Measurements from ENCODE around the gene ANKRD28.
A peak's percentile ranks its signal among the peaks of the same experiment; 100 is the strongest.
"Not testable (repeated sequence)": the region's sequence is repeated elsewhere in the genome, so short reads cannot be mapped to it uniquely, and the experiment has no call there.

ANKRD28 gene

GRCh38 chr3:15797642-15798303 lies at the start of gene ANKRD28:
Gene ANKRD28 (minus strand): TSS chr3:15797979. CDS start chr3:15796521, 1,458 bp downstream.
- no peak for DNase-seq (ENCODE audit: low spot score in 2 of 2)
- H3K27me3 Mint-ChIP-seq: no peaks in the 10 kb centered on the region
- peaks cover 25% of the 10 kb centered on the region for H3K4me1 Mint-ChIP-seq
- H3K27ac Mint-ChIP-seq: peak within 1 kb of the TSS; percentile 93
- peak; percentile 26 for ATAC-seq (ENCODE audit: low read depth)
- H3K9me3 Mint-ChIP-seq: no peaks in the 10 kb centered on the region
- H3K4me3 Mint-ChIP-seq: peak within 1 kb of the TSS; percentile 37
- peaks cover 2% of the 10 kb centered on the region for H3K36me3 Mint-ChIP-seq

GRCh38 chr3:15847239-15847638 lies 49.5 kb upstream of the ANKRD28 start:
- peaks cover 24% of the 10 kb centered on the region for H3K36me3 Mint-ChIP-seq
- H3K9me3 Mint-ChIP-seq: peaks cover 1% of the 10 kb centered on the region
- peaks cover 36% of the 10 kb centered on the region for H3K4me1 Mint-ChIP-seq
- H3K4me3 Mint-ChIP-seq: no peak overlapping the region
- ATAC-seq (ENCODE audit: low read depth): no peak
- no peak for DNase-seq (ENCODE audit: low spot score in 2 of 2)
- H3K27ac Mint-ChIP-seq: peak overlapping the region; percentile 15
- no peaks in the 10 kb centered on the region for H3K27me3 Mint-ChIP-seq

GRCh38 chr3:15846606-15847005 lies 48.8 kb upstream of the ANKRD28 start:
- DNase-seq (ENCODE audit: low spot score in 2 of 2): no peak
- peaks cover 22% of the 10 kb centered on the region for H3K36me3 Mint-ChIP-seq
- no peak overlapping the region for H3K27ac Mint-ChIP-seq
- no peaks in the 10 kb centered on the region for H3K27me3 Mint-ChIP-seq
- H3K9me3 Mint-ChIP-seq: no peaks in the 10 kb centered on the region
- no peak overlapping the region for H3K4me3 Mint-ChIP-seq
- ATAC-seq (ENCODE audit: low read depth): no peak
- H3K4me1 Mint-ChIP-seq: peaks cover 36% of the 10 kb centered on the region

- H3K36me3 Mint-ChIP-seq: peaks cover 26% of the 10 kb centered on the region
- H3K9me3 Mint-ChIP-seq: peaks cover 4% of the 10 kb centered on the region
- peaks cover 33% of the 10 kb centered on the region for H3K4me1 Mint-ChIP-seq
- no peaks in the 10 kb centered on the region for H3K27me3 Mint-ChIP-seq
- no peak for ATAC-seq (ENCODE audit: low read depth)
- no peak for DNase-seq (ENCODE audit: low spot score in 2 of 2)
- H3K27ac Mint-ChIP-seq: no peak overlapping the region
- no peak overlapping the region for H3K4me3 Mint-ChIP-seq
These were observed 47.7 kb upstream of the ANKRD28 start for GRCh38 chr3:15845475-15845874.

GRCh38 chr3:15844889-15845288 lies 47.1 kb upstream of the ANKRD28 start:
- Mint-ChIP-seq H3K36me3 (peaks cover 31% of the 10 kb centered on the region), H3K27ac (no peak overlapping the region), H3K9me3 (peaks cover 9% of the 10 kb centered on the region), H3K27me3 (no peaks in the 10 kb centered on the region), H3K4me3 (no peak overlapping the region), H3K4me1 (peaks cover 38% of the 10 kb centered on the region)
- DNase-seq (ENCODE audit: low spot score in 2 of 2) (no peak), ATAC-seq (ENCODE audit: low read depth) (no peak)

- Mint-ChIP-seq H3K36me3 (peaks cover 40% of the 10 kb centered on the region), H3K4me1 (peaks cover 41% of the 10 kb centered on the region), H3K9me3 (peaks cover 17% of the 10 kb centered on the region)
- not testable (repeated sequence) for DNase-seq (ENCODE audit: low spot score in 2 of 2); H3K27ac Mint-ChIP-seq; H3K4me3 Mint-ChIP-seq; ATAC-seq (ENCODE audit: low read depth); H3K27me3 Mint-ChIP-seq
These were observed 43.6 kb upstream of the ANKRD28 start for GRCh38 chr3:15841091-15841973.

DNA sequence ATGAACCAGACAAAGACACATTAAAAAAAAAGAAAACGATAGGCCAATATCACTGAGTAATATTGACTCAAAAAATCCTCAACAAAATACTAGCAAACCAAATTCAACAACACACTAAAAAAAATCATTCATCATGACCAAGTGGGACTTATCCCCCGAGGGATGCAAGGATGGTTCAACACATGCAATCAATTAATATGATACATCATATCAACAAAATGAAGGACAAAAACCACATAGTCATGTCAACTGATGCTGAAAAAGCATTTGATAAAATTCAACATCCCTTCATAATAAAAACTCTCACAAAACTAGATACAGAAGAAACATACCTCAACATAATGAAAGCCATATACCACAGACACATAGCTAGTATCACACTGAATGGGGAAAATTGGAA lies 41.8 kb upstream of the ANKRD28 start:
- Mint-ChIP-seq H3K9me3 (peaks cover 17% of the 10 kb centered on the region), H3K4me3 (no peak overlapping the region)

DNA sequence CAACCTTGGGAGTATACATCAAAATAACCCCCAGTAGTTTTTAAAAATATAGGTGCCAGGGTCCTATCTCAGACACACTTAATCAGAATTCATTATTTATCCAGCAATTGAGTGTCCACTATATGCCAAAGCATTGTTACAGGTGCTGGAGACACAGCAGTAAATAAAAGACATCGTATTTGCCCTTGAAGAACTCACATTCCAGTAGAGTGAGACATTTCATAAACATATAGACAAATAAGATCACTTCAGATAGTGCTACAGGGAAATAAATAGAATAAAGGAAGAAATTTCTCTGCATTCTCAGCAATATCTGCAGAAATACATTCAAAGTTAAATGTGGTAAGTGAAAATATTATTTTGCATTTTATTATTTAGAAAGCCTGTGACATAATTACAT lies 34.1 kb upstream of the ANKRD28 start:
- Mint-ChIP-seq H3K27ac (no peak overlapping the region), H3K27me3 (no peaks in the 10 kb centered on the region), H3K9me3 (no peaks in the 10 kb centered on the region), H3K36me3 (no peaks in the 10 kb centered on the region), H3K4me1 (peaks cover 23% of the 10 kb centered on the region), H3K4me3 (no peak overlapping the region)
- no peak for DNase-seq (ENCODE audit: low spot score in 2 of 2)
- ATAC-seq (ENCODE audit: low read depth): no peak

More for the DNA sequence above, 41.8 kb upstream of the ANKRD28 start:
- Mint-ChIP-seq H3K27me3 (no peaks in the 10 kb centered on the region), H3K4me1 (peaks cover 32% of the 10 kb centered on the region), H3K36me3 (peaks cover 34% of the 10 kb centered on the region), H3K27ac (no peak overlapping the region)
- ATAC-seq (ENCODE audit: low read depth) (no peak), DNase-seq (ENCODE audit: low spot score in 2 of 2) (no peak)

DNA sequence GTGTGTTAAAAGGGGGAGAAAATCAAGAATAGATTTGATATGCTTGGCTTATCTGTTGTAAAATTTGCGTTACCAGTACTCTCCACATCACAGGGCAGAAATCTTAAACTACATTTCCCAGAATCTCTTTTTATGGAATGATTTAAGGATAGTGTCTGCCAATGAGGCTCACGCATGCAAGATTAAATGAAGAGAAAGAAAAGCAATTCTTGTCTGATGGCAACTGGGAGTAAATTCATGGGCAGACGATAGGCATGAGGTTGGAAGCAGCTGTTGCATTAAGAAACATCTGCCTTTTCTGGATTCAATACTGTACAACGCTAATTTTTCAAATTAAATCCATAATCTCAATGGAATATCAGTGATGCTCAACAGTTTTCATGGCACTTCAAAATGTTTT lies 27.2 kb upstream of the ANKRD28 start:
- DNase-seq (ENCODE audit: low spot score in 2 of 2) (no peak), ATAC-seq (ENCODE audit: low read depth) (no peak)
- H3K27ac Mint-ChIP-seq: no peak overlapping the region
- H3K36me3 Mint-ChIP-seq: peaks cover 5% of the 10 kb centered on the region
- H3K27me3 Mint-ChIP-seq: no peaks in the 10 kb centered on the region
- no peaks in the 10 kb centered on the region for H3K9me3 Mint-ChIP-seq
- H3K4me1 Mint-ChIP-seq: peaks cover 29% of the 10 kb centered on the region
- no peak overlapping the region for H3K4me3 Mint-ChIP-seq

GRCh38 chr3:15823092-15823491 lies 25.3 kb upstream of the ANKRD28 start:
- H3K36me3 Mint-ChIP-seq: peaks cover 5% of the 10 kb centered on the region
- peaks cover 32% of the 10 kb centered on the region for H3K4me1 Mint-ChIP-seq
- no peaks in the 10 kb centered on the region for H3K27me3 Mint-ChIP-seq
- no peak overlapping the region for H3K4me3 Mint-ChIP-seq
- no peak overlapping the region for H3K27ac Mint-ChIP-seq
- DNase-seq (ENCODE audit: low spot score in 2 of 2): no peak
- no peak for ATAC-seq (ENCODE audit: low read depth)
- H3K9me3 Mint-ChIP-seq: no peaks in the 10 kb centered on the region

- no peak overlapping the region for H3K27ac Mint-ChIP-seq
- H3K27me3 Mint-ChIP-seq: no peaks in the 10 kb centered on the region
- ATAC-seq (ENCODE audit: low read depth) (no peak), DNase-seq (ENCODE audit: low spot score in 2 of 2) (no peak)
- H3K4me1 Mint-ChIP-seq: peaks cover 31% of the 10 kb centered on the region
- H3K36me3 Mint-ChIP-seq: peaks cover 5% of the 10 kb centered on the region
- no peak overlapping the region for H3K4me3 Mint-ChIP-seq
- H3K9me3 Mint-ChIP-seq: no peaks in the 10 kb centered on the region
These were observed 24.5 kb upstream of the ANKRD28 start for GRCh38 chr3:15822281-15822680.

GRCh38 chr3:15820911-15821310 lies 23.1 kb upstream of the ANKRD28 start:
- Mint-ChIP-seq H3K9me3 (no peaks in the 10 kb centered on the region), H3K27ac (no peak overlapping the region), H3K4me3 (no peak overlapping the region), H3K36me3 (peaks cover 5% of the 10 kb centered on the region), H3K4me1 (peaks cover 33% of the 10 kb centered on the region), H3K27me3 (no peaks in the 10 kb centered on the region)
- ATAC-seq (ENCODE audit: low read depth) (no peak), DNase-seq (ENCODE audit: low spot score in 2 of 2) (no peak)

DNA sequence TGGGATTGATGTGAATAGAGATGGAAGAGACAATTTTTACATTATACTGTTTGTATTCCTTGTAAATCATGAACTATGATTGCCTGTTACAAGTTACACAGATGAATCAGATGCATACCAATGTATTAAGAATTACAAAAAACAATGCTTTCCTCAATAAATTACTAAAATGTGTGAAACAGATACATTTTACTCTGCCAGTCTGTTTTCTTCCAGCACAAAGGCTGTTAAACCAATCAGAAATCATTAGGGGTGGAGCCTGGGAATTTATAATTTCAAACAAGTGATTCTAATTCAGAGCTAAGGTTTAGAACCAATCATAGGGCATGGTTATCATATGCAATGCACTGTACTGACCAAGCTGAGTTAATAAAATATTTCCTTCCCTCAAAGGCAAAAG lies 21.8 kb upstream of the ANKRD28 start:
- Mint-ChIP-seq H3K36me3 (peaks cover 3% of the 10 kb centered on the region), H3K4me1 (peaks cover 29% of the 10 kb centered on the region), H3K27me3 (no peaks in the 10 kb centered on the region), H3K27ac (no peak overlapping the region), H3K4me3 (no peak overlapping the region), H3K9me3 (no peaks in the 10 kb centered on the region)
- ATAC-seq (ENCODE audit: low read depth) (no peak), DNase-seq (ENCODE audit: low spot score in 2 of 2) (no peak)

DNA sequence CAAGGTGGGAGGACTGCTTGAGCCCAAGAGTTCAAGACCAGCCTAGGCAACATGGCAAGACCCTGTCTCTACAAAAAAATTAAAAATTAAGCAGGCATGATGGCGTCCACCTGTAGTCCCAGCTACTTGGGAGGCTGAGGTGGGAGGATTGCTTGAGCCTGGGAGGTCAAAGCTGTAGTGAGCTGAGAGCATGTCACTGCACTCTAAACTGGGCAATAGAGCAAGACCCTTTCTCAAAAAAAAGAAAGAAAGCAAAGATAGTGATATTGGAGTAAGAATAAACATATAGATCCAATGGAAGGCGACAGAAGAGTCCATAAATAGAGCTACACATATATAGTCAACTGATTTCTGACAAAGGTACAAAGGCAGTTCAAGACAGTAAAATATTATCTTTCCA lies 21.3 kb upstream of the ANKRD28 start:
- DNase-seq (ENCODE audit: low spot score in 2 of 2): no peak
- Mint-ChIP-seq H3K4me1 (peaks cover 25% of the 10 kb centered on the region), H3K4me3 (no peak overlapping the region), H3K27me3 (no peaks in the 10 kb centered on the region), H3K27ac (no peak overlapping the region), H3K9me3 (no peaks in the 10 kb centered on the region), H3K36me3 (peaks cover 3% of the 10 kb centered on the region)
- no peak for ATAC-seq (ENCODE audit: low read depth)
